AG09319 (cell line): ENCODE measurements around the gene PLEKHM3.
"Not testable (repeated sequence)": the region's sequence is repeated elsewhere in the genome, so short reads cannot be mapped to it uniquely, and the experiment has no call there.

Source experiments
- DNase-seq: peaks from one replicate; pipeline ENCODE4 v3.0.0-alpha.2; 2010; ENCODE audit warnings: low read depth; ENCODE audit errors: extremely low read depth
- CTCF ChIP-seq: IDR thresholded peaks from 2 replicates; pipeline ENCODE4 v1.5.1; 2011; ENCODE audit warnings: low read depth, mild to moderate bottlenecking, inconsistent platforms, low read length, moderate library complexity

PLEKHM3 gene

DNA sequence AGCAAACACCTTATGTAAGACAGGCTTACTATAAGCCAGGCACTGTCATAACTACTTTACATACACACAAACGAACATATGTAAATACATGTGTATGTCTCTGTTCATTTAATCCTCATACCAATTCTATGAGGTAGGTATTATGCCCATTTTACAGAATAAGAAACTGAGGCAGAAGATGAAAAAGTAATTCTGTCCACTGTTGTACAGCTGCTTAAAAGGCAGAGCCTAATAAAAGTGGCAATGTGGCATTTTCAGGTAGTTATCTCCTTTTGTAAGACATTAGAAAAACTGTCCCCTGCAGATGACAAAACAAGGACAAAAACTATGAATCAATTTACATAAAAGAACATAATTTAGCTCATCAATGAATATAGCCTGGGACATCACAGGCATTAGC lies 69.9 kb downstream of the PLEKHM3 start:
- TF ChIP-seq CTCF = no peak
- no peak for DNase-seq

DNA sequence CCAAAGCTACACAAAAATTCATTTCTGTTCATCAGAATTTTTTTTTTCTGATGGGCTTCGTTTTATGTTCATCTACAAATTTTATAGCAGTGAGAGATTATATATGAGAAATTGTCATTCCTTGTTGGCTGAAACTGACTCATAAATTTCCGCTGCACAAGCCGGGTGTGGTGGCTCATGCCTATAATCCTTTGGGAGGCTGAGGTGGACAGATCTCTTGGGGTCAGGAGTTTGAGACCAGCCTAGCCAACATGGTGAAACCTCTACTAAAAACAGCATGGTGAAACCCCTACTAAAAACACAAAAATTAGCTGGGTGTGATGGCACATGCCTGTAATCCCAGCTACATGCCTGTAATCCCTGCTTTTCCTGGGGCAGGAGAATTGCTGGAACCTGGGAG lies 72.0 kb downstream of the PLEKHM3 start:
- no peak for DNase-seq
- TF ChIP-seq CTCF = no peak

- TF ChIP-seq CTCF = no peak
- DNase-seq = no peak
Measured at GRCh38 chr2:207952564-207953345, 72.6 kb downstream of the PLEKHM3 start.

- DNase-seq = no peak
- no peak for TF ChIP-seq CTCF
Measured at GRCh38 chr2:207951734-207952470, 73.4 kb downstream of the PLEKHM3 start.

- no peak for TF ChIP-seq CTCF
- no peak for DNase-seq
Measured at GRCh38 chr2:207950761-207951114, 74.6 kb downstream of the PLEKHM3 start.

DNA sequence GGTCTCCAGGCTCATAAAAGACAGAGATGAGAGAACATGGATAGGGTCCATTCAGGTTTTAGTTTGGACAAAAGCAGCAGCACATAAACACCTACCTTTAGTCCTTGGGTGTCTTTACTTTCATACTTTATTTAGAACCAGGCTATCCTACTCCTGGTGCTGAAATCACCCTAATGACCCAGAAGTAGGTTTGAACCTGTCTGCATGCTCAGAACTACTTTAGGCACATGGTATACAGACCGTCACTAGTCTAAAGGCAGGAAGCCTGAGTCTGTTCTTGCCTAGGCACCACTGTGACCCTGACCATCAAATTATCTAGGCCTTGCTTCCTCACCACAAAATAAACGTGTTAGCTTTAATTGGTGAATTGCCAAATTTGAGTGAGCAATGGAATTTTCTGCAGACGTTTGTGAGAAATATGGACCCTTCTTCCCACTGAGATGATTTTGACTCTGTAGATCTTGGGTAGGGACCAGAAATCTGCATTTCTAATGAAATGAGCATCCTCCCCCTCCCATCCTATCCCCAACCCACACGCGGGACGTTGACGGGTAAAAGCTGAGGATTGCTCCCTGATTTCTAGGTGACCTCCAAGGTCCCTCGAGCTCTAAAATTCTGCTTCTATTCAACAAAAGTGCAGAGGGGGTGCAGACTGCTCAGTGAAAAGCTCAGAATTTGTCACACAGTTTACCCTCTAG lies 75.1 kb downstream of the PLEKHM3 start:
- DNase-seq = no peak
- no peak for TF ChIP-seq CTCF

DNA sequence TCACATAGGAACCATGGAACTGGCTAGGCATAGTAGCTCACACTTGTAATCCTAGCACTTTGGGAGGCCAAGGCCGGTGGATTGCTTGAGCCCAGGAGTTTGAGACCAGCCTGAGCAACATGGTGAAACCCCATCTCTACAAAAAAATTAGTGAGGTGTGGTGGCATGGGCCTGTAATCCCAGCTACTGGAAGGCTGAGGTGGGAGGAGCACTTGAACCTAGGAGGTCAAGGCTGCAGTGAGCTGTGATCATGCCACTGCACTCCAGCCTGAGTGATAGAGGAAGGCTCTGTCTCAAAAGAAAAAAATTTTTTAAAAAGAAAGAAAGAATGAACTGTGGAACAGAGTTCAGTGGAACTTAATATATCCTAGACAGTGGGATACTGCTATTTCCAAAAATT lies 76.1 kb downstream of the PLEKHM3 start:
- DNase-seq = not testable (repeated sequence)
